Body of pancreas (tissue), 4 donors: Measurements from ENCODE around the gene CDK19.

Source experiments
- CTCF ChIP-seq, 7 experiments: fragments of 450-650 bp in 4 of 7; fragments of 200-600 bp in 3 of 7; sonication (generic) in 3 of 7; IDR thresholded peaks; one replicate each; pipeline ENCODE4 v1.5.1; 2016 to 2019; ENCODE audit warnings: antibody characterized with exemption in 7 of 7
- POLR2A ChIP-seq, 3 donors: fragments of 450-650 bp; IDR thresholded peaks; one replicate each; pipeline ENCODE4 v1.6.1; 2016; ENCODE audit warnings: antibody characterized with exemption in 3 of 3, mild to moderate bottlenecking in 2 of 3

GRCh38 chr6:110683241-110683640 is 132.0 kb downstream of the CDK19 start:
- TF ChIP-seq CTCF (IDR thresholded peaks at IDR 0.05) (no peak), POLR2A (IDR thresholded peaks at IDR 0.05) (no peak)
